NK-92 treated with Interleukin-12 subunit alpha and Interleukin-12 subunit beta, amount 100 ng/mL, for 24 hours (cell line): ENCODE results near the gene LAMA3.
A peak's percentile ranks its signal among the peaks of the same experiment; 100 is the strongest.

Source experiments
- DNase-seq: peaks from one replicate; lab custom pipeline; 2025; lab: John Stamatoyannopoulos, UW

The LAMA3 gene

GRCh38 chr18:23972453-23972852, 283.2 kb downstream of the LAMA3 start:
- DNase-seq, result no peak

- no peak for DNase-seq
These were observed 287.9 kb downstream of the LAMA3 start for GRCh38 chr18:23977103-23977502.

- DNase-seq, result no peak
These were observed 288.6 kb downstream of the LAMA3 start for GRCh38 chr18:23977719-23978483.

- no peak for DNase-seq
These were observed 292.2 kb downstream of the LAMA3 start for GRCh38 chr18:23981369-23981980.

- DNase-seq, result no peak
These were observed 293.2 kb downstream of the LAMA3 start for GRCh38 chr18:23982155-23983079.

GRCh38 chr18:23983112-23983511, 293.9 kb downstream of the LAMA3 start:
- DNase-seq, result no peak

GRCh38 chr18:23986600-23987359, 297.5 kb downstream of the LAMA3 start:
- DNase-seq, result no peak

GRCh38 chr18:23990474-23991410, 301.5 kb downstream of the LAMA3 start:
- no peak for DNase-seq

- no peak for DNase-seq
These were observed 303.1 kb downstream of the LAMA3 start for GRCh38 chr18:23992089-23992940.

- no peak for DNase-seq
These were observed 303.7 kb downstream of the LAMA3 start for GRCh38 chr18:23992941-23993280.

GRCh38 chr18:23994361-23994902, 305.2 kb downstream of the LAMA3 start:
- peak; percentile 4 for DNase-seq

- no peak for DNase-seq
These were observed 305.9 kb downstream of the LAMA3 start for GRCh38 chr18:23995180-23995579.

- no peak for DNase-seq
These were observed 308.8 kb downstream of the LAMA3 start for GRCh38 chr18:23998018-23998417.

- DNase-seq, result no peak
These were observed 309.6 kb downstream of the LAMA3 start for GRCh38 chr18:23998820-23999219.

GRCh38 chr18:24000613-24001490, 311.6 kb downstream of the LAMA3 start:
- no peak for DNase-seq

GRCh38 chr18:24002479-24002878, 313.2 kb downstream of the LAMA3 start:
- no peak for DNase-seq

GRCh38 chr18:24003288-24003687, 314.0 kb downstream of the LAMA3 start:
- no peak for DNase-seq

GRCh38 chr18:24003903-24004640, 314.8 kb downstream of the LAMA3 start:
- DNase-seq, result no peak
